K562 (cell line): ENCODE results near the gene DHRS3. TPM values are rescaled to one million over a fixed set of nuclear protein-coding genes. Genes with fewer than 3 reads are reported as not detected.

Experiments used
- ATAC-seq: fragments of 200-7000 bp; cut with Tn5 transposase; 3 replicates; pipeline ENCODE4 v1.9.1; 2020; ENCODE audit warnings: moderate library complexity
- BruUV-seq: library from RNA; stranded (reverse); fragments of 400-500 nt; replicated peaks from 2 replicates; lab custom pipeline; 2021; lab: Mats Ljungman, UMichigan
- CTCF ChIA-PET: fragments of 300-600 bp; formaldehyde crosslinking; extraction: SDS; loops from one replicate; lab custom pipeline; 2021; ENCODE audit warnings: low intra/inter-chr PET ratio; lab: Yijun Ruan, JAX
- POLR2A ChIA-PET: fragments of 300-600, 350-650 bp; sonication (Branson Sonifier 250); formaldehyde crosslinking; extraction: SDS; loops from one replicate; lab custom pipeline; 2021; ENCODE audit warnings: antibody characterized with exemption, inconsistent platforms; lab: Yijun Ruan, JAX
- DNase-seq, 4 experiments: peaks; one replicate each; pipeline versions ENCODE4 v3.0.0 to v3.0.0-alpha.2; 2011 to 2018; ENCODE audit warnings: low spot score in 3 of 4, mixed read lengths in 3 of 4; ENCODE audit errors: extremely low read depth in 1 of 4
- FAIRE-seq: peaks from 2 replicates; lab custom pipeline; 2011; peaks lifted over from hg19 to GRCh38; lab: Jason Lieb, UNC
- H2AFZ ChIP-seq: 2 replicates; pipeline ENCODE4 v1.6.0; 2011; ENCODE audit warnings: low read depth, low read length, control low read depth, inconsistent platforms
- H3K27ac ChIP-seq: fragments of 200-600 bp; 3 replicates; pipeline ENCODE4 v1.8.0; 2011; ENCODE audit warnings: low read depth, mild to moderate bottlenecking, control low read depth, inconsistent platforms, low read length, moderate library complexity, mixed read lengths; ENCODE audit errors: extremely low read depth
- H3K27me3 ChIP-seq, 2 experiments: fragments of 300-600 bp in 1 of 2; 2 replicates in 1 of 2; 3 replicates in 1 of 2; pipeline versions ENCODE4 v1.6.0 to v1.8.0; 2011; ENCODE audit warnings: inconsistent platforms in 2 of 2, low read length in 2 of 2, mild to moderate bottlenecking in 1 of 2, mixed read lengths in 1 of 2, moderate library complexity in 1 of 2; ENCODE audit not compliant: control insufficient read depth in 2 of 2, insufficient read depth in 2 of 2
- H3K36me3 ChIP-seq: fragments of 300-600 bp; 3 replicates; pipeline ENCODE4 v1.8.0; 2011; ENCODE audit warnings: mild to moderate bottlenecking, low read length, inconsistent platforms; ENCODE audit not compliant: control insufficient read depth, insufficient read depth
- H3K4me1 ChIP-seq, 2 experiments: fragments of 200-600 bp in 1 of 2; replicated peaks in 1 of 2; 2 replicates in 1 of 2; 3 replicates in 1 of 2; pipeline versions ENCODE4 v1.5.1 to v1.8.0; 2011; ENCODE audit warnings: inconsistent platforms in 2 of 2, low read length in 2 of 2, mild to moderate bottlenecking in 1 of 2, mixed read lengths in 1 of 2, moderate library complexity in 1 of 2; ENCODE audit not compliant: control insufficient read depth in 2 of 2, insufficient read depth in 2 of 2
- H3K4me2 ChIP-seq: 2 replicates; pipeline ENCODE4 v1.6.1; 2011; ENCODE audit warnings: low read length, control low read depth, inconsistent platforms, mixed read lengths; ENCODE audit not compliant: insufficient read depth
- H3K4me3 ChIP-seq: fragments of 200-600 bp; sonication (generic), shearing (Covaris generic); 2 replicates; pipeline ENCODE4 v1.5.1; 2016; ENCODE audit warnings: control low read depth, inconsistent platforms
- H3K79me2 ChIP-seq: fragments of 200-600 bp; 3 replicates; pipeline ENCODE4 v1.8.0; 2011; ENCODE audit warnings: low read length, inconsistent platforms; ENCODE audit not compliant: control insufficient read depth, insufficient read depth
- H3K9ac ChIP-seq, 2 experiments: 2 replicates each; pipeline versions ENCODE4 v1.6.0 to v1.6.1; 2011; ENCODE audit warnings: low read depth in 2 of 2, low read length in 2 of 2, control low read depth in 1 of 2, inconsistent platforms in 1 of 2, mild to moderate bottlenecking in 1 of 2, mixed read lengths in 1 of 2; ENCODE audit not compliant: insufficient read depth in 1 of 2
- H3K9me1 ChIP-seq: one replicate; pipeline ENCODE4 v1.6.0; 2011; ENCODE audit warnings: inconsistent platforms, mild to moderate bottlenecking, low read length, moderate library complexity; ENCODE audit not compliant: control insufficient read depth, insufficient read depth
- H3K9me3 ChIP-seq: replicated peaks from 2 replicates; pipeline ENCODE4 v1.5.1; 2011; ENCODE audit warnings: low read depth, low read length, inconsistent platforms; ENCODE audit not compliant: control insufficient read depth, insufficient read depth
- H4K20me1 ChIP-seq: replicated peaks from 2 replicates; pipeline ENCODE4 v1.6.1; 2011; ENCODE audit warnings: low read length, inconsistent platforms, mixed read lengths; ENCODE audit not compliant: control insufficient read depth, insufficient read depth
- BCOR ChIP-seq: fragments of 450-650 bp; IDR thresholded peaks from 2 replicates; pipeline ENCODE4 v1.6.1; 2016
- BRD4 ChIP-seq: fragments of 200-600 bp; sonication (generic); IDR thresholded peaks from 2 replicates; pipeline ENCODE4 v1.6.1; 2017; ENCODE audit warnings: inconsistent platforms
- KDM1A ChIP-seq, 2 experiments: fragments of 450-650 bp; IDR thresholded peaks; 2 replicates each; pipeline ENCODE4 v1.6.1; 2016; ENCODE audit warnings: mild to moderate bottlenecking in 2 of 2
- RBM25 ChIP-seq: fragments of 200-400 bp; formaldehyde crosslinking; IDR thresholded peaks from 2 replicates; pipeline ENCODE4 v1.6.1; 2018; ENCODE audit warnings: low read length, low read depth, moderate library complexity; ENCODE audit not compliant: severe bottlenecking
- RCOR1 ChIP-seq, 2 experiments: IDR thresholded peaks; 2 replicates each; pipeline ENCODE4 v1.6.1; 2012; ENCODE audit warnings: low read depth in 2 of 2, low read length in 2 of 2, borderline replicate concordance in 1 of 2, improper control_type of control experiment in 1 of 2
- SMARCA5 ChIP-seq: fragments of 450-650 bp; IDR thresholded peaks from 2 replicates; pipeline ENCODE4 v1.6.1; 2016
- XRCC4 ChIP-seq: IDR thresholded peaks from one replicate; pipeline ENCODE4 v1.6.1; 2011; ENCODE audit not compliant: insufficient read depth, insufficient read length; ENCODE audit errors: extremely low read depth
- ZNF57 ChIP-seq: fragments of 450-650 bp; formaldehyde crosslinking; IDR thresholded peaks from 2 replicates; pipeline ENCODE4 v1.4.0; 2020; ENCODE audit warnings: mild to moderate bottlenecking, moderate library complexity
- WGBS: fragments of 100-300 bp; shearing (Covaris generic); methylation state at CpG from one replicate; pipeline ENCODE4 v1.1.6; 2016; ENCODE audit warnings: low coverage, mixed read lengths; ENCODE audit not compliant: insufficient coverage; ENCODE audit errors: missing lambda C conversion rate; 5-methylcytosine and 5-hydroxymethylcytosine counted together
- in situ Hi-C: fragments of 300-500 bp; cut with MboI; formaldehyde crosslinking; loops from 4 replicates; pipeline ENCODE4 v1.15.0; 2018; ENCODE audit warnings: inconsistent platforms, mixed read lengths
- intact Hi-C: fragments of 100-400 bp; cut with micrococcal nuclease; formaldehyde crosslinking; loops from 2 replicates; pipeline ENCODE4 v1.14.2; 2022
- polyA plus RNA-seq, 8 experiments: library from polyadenylated mRNA; depleted of rRNA in 4 of 8; stranded (reverse) in 5 of 8; unstranded in 3 of 8; fragments of >200 nt; fragmentation: Nextera tagmentation in 2 of 8; fragmentation: Illumina TruSeq in 1 of 8; extraction: Ambion mirVana in 2 of 8; extraction: Trizol in 1 of 8; gene quantifications; 2 replicates each; pipeline versions ENCODE4 v1.2.1 to v1.2.3, GENCODE V29; 2011 to 2014; ENCODE audit warnings: inconsistent platforms in 1 of 8, missing spikeins in 1 of 8
- total RNA-seq, 7 experiments: library from RNA; depleted of rRNA in 6 of 7; stranded (reverse); fragments of >200 nt in 6 of 7; fragmentation: Illumina TruSeq in 2 of 7; extraction: Trizol in 2 of 7; gene quantifications; 2 replicates each; pipeline versions ENCODE4 v1.2.1 to v1.2.3, GENCODE V29; 2011 to 2021; ENCODE audit warnings: low replicate concordance in 1 of 7

The DHRS3 gene
- total and polyA plus RNA-seq, 9 of the 15 experiments (the other 6 are each of a cell fraction or from before 2014, with no cell fraction given): 21.0 to 116 (median 58.7) TPM

GRCh38 chr1:12574757-12575139 lies 43.3 kb downstream of the DHRS3 start:
- in situ Hi-C loops (no loop called here), intact Hi-C loops (no loop called here)
- H2AFZ ChIP-seq: no peak overlapping the region
- no TSS peak for BruUV-seq
- no peaks in the 10 kb centered on the region for H3K9me3 ChIP-seq
- no peaks in the 10 kb centered on the region for H4K20me1 ChIP-seq
- 80% methylated on average over 5 of the region's 5 CpGs for WGBS
- no peaks in the 10 kb centered on the region for H3K9me1 ChIP-seq
- no peak for DNase-seq
- no peak overlapping the region for H3K4me2 ChIP-seq
- ATAC-seq: no peak
- H3K36me3 ChIP-seq: peaks cover 88% of the 10 kb centered on the region
- no peaks in the 10 kb centered on the region; a peak in 3 of 5 replicates for H3K4me1 ChIP-seq
- no peak for FAIRE-seq
- no peak overlapping the region for H3K27ac ChIP-seq
- no peak overlapping the region for H3K9ac ChIP-seq
- TF ChIP-seq SMARCA5: 0 out of 2 replicates have a peak, but pooled peaks have one; percentile 60
- no peak for TF ChIP-seq XRCC4
- TF ChIP-seq RCOR1 (IDR thresholded peaks at IDR 0.05; ENCODE audit: borderline replicate concordance in 1 of 2, low read depth in 2 of 2, low read length in 2 of 2): 0 out of 4 replicates have a peak, but pooled peaks of 1 of the 2 experiments have one; percentile 27
- TF ChIP-seq BCOR: peak; percentile 87
- TF ChIP-seq KDM1A (IDR thresholded peaks at IDR 0.05): peak in 1 of 2 experiments; percentile 55; a peak in 3 of 4 replicates
- TF ChIP-seq RBM25: peak; percentile 74
- no peak for TF ChIP-seq BRD4
- TF ChIP-seq ZNF57 (CRISPR knock-in tag): no peak
- CTCF ChIA-PET: no interaction called here
- H3K27me3 ChIP-seq: no peaks in the 10 kb centered on the region; a peak in 1 of 5 replicates
- POLR2A ChIA-PET: interaction anchor here (0.7 to 1.2 kb wide), 2 partner anchors 9 to 29 kb away, joined by 3 read pairs; no protein-coding TSS in a partner anchor
- H3K4me3 ChIP-seq: no peak overlapping the region
- H3K79me2 ChIP-seq: no peaks in the 10 kb centered on the region
